Activated T-cell treated with anti-CD3 and anti-CD28 coated beads, Interleukin-2, amount 50 U/mL, for 4 hours (primary cell): ENCODE results near the gene TUG1. TPM values are rescaled to one million over a fixed set of nuclear protein-coding genes. Genes with fewer than 3 reads are reported as not detected.

ENCODE experiments used
- ATAC-seq, 2 donors: fragments of 200-7000 bp; cut with Tn5 transposase; one replicate each; pipeline ENCODE4 v1.10.0; 2021
- DNase-seq: peaks from one replicate; pipeline ENCODE4 v3.0.0-alpha.2; 2020
- H3K27me3 Mint-ChIP-seq: one replicate; pipeline ENCODE4 v1.8.0; 2021; ENCODE audit warnings: low read depth, mixed read lengths
- H3K36me3 Mint-ChIP-seq: one replicate; pipeline ENCODE4 v1.8.0; 2022; ENCODE audit warnings: mixed read lengths; ENCODE audit not compliant: insufficient read depth
- H3K4me1 Mint-ChIP-seq: one replicate; pipeline ENCODE4 v1.8.0; 2021; ENCODE audit warnings: low read depth, mixed read lengths
- H3K4me3 Mint-ChIP-seq: one replicate; pipeline ENCODE4 v1.8.0; 2021; ENCODE audit warnings: mild to moderate bottlenecking, moderate library complexity, mixed read lengths
- H3K9me3 Mint-ChIP-seq: one replicate; pipeline ENCODE4 v1.8.0; 2021; ENCODE audit warnings: mixed read lengths
- total RNA-seq, 3 donors: library from RNA; stranded (reverse); gene quantifications; one replicate each; pipeline ENCODE4 v1.2.1, GENCODE V29; 2021

The TUG1 gene
- total RNA-seq, 3 donors from 2014 or later, result 33.8 to 43.6 (median 36.3) TPM

- no peak for ATAC-seq
- peaks cover 8% of the 10 kb centered on the region for H3K27me3 Mint-ChIP-seq
- peaks cover 10% of the 10 kb centered on the region for H3K9me3 Mint-ChIP-seq
Measured at GRCh38 chr22:31001124-31001770, 32.2 kb downstream of the TUG1 start.

GRCh38 chr22:31005535-31005934, 36.5 kb downstream of the TUG1 start:
- ATAC-seq (no peak), DNase-seq (no peak)
- Mint-ChIP-seq H3K4me1 (no peaks in the 10 kb centered on the region), H3K9me3 (peaks cover 13% of the 10 kb centered on the region), H3K36me3 (no peaks in the 10 kb centered on the region), H3K4me3 (no peak overlapping the region), H3K27me3 (peaks cover 10% of the 10 kb centered on the region)

More at GRCh38 chr22:31001124-31001770, 32.2 kb downstream of the TUG1 start:
- H3K4me1 Mint-ChIP-seq, result no peaks in the 10 kb centered on the region
- no peak overlapping the region for H3K4me3 Mint-ChIP-seq
- no peak for DNase-seq
- H3K36me3 Mint-ChIP-seq, result no peaks in the 10 kb centered on the region

GRCh38 chr22:31019191-31019930, 50.3 kb downstream of the TUG1 start:
- Mint-ChIP-seq H3K27me3 (no peaks in the 10 kb centered on the region), H3K4me3 (no peak overlapping the region), H3K36me3 (no peaks in the 10 kb centered on the region), H3K9me3 (no peaks in the 10 kb centered on the region), H3K4me1 (no peaks in the 10 kb centered on the region)
- no peak for DNase-seq
- ATAC-seq, result no peak

- DNase-seq, result no peak
- Mint-ChIP-seq H3K9me3 (no peaks in the 10 kb centered on the region), H3K4me1 (no peaks in the 10 kb centered on the region), H3K4me3 (no peak overlapping the region), H3K36me3 (no peaks in the 10 kb centered on the region), H3K27me3 (no peaks in the 10 kb centered on the region)
- ATAC-seq, result no peak
Measured at GRCh38 chr22:31020334-31020733, 51.3 kb downstream of the TUG1 start.

GRCh38 chr22:31022516-31022915, 53.5 kb downstream of the TUG1 start:
- DNase-seq (no peak), ATAC-seq (no peak)
- H3K27me3 Mint-ChIP-seq, result no peaks in the 10 kb centered on the region
- H3K4me3 Mint-ChIP-seq, result no peak overlapping the region
- H3K36me3 Mint-ChIP-seq, result no peaks in the 10 kb centered on the region
- H3K4me1 Mint-ChIP-seq, result no peaks in the 10 kb centered on the region
- no peaks in the 10 kb centered on the region for H3K9me3 Mint-ChIP-seq

Other genes with a start within 250 kb of the TUG1 start
- gene MORC2, start 491 bp upstream of the TUG1 start, total RNA-seq, result 10 to 100 TPM; 26.9 to 27.7 (median 27.6) TPM
- gene SMTN, start 112.1 kb downstream of the TUG1 start, total RNA-seq, result 10 to 100 TPM in 1 of 3 donors, 1 to 10 TPM in 2; 8.9 to 10.4 (median 9.4) TPM
- 10 to 100 TPM in 2 of 3 donors, 1 to 10 TPM in 1; 8.1 to 19.2 (median 12.1) TPM for gene SELENOM, start 138.3 kb downstream of the TUG1 start, total RNA-seq
- under 1 TPM in 2 of 3 donors, not detected in 1; 0.16 to 0.21 TPM for gene INPP5J, start 153.7 kb downstream of the TUG1 start, total RNA-seq
- gene PLA2G3, start 171.2 kb downstream of the TUG1 start, total RNA-seq, result not detected
- gene RNF185, start 190.9 kb downstream of the TUG1 start, total RNA-seq, result 10 to 100 TPM; 25.3 to 34.1 (median 29.9) TPM
- gene LIMK2, start 243.0 kb downstream of the TUG1 start, total RNA-seq, result 10 to 100 TPM; 18.6 to 22.6 (median 20.6) TPM